Liver (tissue), 9 donors: ENCODE data around the gene AIG1. TPM values are rescaled to one million over a fixed set of nuclear protein-coding genes. Genes with fewer than 3 reads are reported as not detected.

Source experiments
- DNase-seq: peaks from one replicate; pipeline ENCODE4 v3.0.0-alpha.2; 2017; ENCODE audit warnings: low spot score
- H3K27ac ChIP-seq, 2 donors: one replicate each; pipeline ENCODE4 v1.7.0; 2013; ENCODE audit warnings: inconsistent platforms in 2 of 2, low read length in 2 of 2, control low read depth in 1 of 2, low read depth in 1 of 2, mild to moderate bottlenecking in 1 of 2
- H3K27me3 ChIP-seq, 4 donors: one replicate each; pipeline versions ENCODE4 v1.6.1 to v1.7.0; 2013; ENCODE audit warnings: low read length in 3 of 4, inconsistent platforms in 1 of 4, mild to moderate bottlenecking in 1 of 4, moderate library complexity in 1 of 4; ENCODE audit not compliant: control insufficient read depth in 4 of 4, insufficient read depth in 4 of 4
- H3K36me3 ChIP-seq, 4 donors: one replicate each; pipeline versions ENCODE4 v1.6.1 to v1.7.0; 2013; ENCODE audit warnings: low read length in 3 of 4, mild to moderate bottlenecking in 3 of 4, low read depth in 1 of 4, moderate library complexity in 1 of 4; ENCODE audit not compliant: control insufficient read depth in 4 of 4, insufficient read depth in 3 of 4
- H3K4me1 ChIP-seq, 4 donors: one replicate each; pipeline versions ENCODE4 v1.6.1 to v1.7.0; 2013; ENCODE audit warnings: low read length in 3 of 4, mild to moderate bottlenecking in 3 of 4, moderate library complexity in 1 of 4; ENCODE audit not compliant: control insufficient read depth in 4 of 4, insufficient read depth in 4 of 4
- H3K4me3 ChIP-seq, 3 donors: one replicate each; pipeline versions ENCODE4 v1.6.1 to v1.7.0; 2013; ENCODE audit warnings: low read length in 3 of 3, control low read depth in 1 of 3, low read depth in 1 of 3, mild to moderate bottlenecking in 1 of 3
- H3K9ac ChIP-seq, 2 donors: one replicate each; pipeline ENCODE4 v1.7.0; 2013; ENCODE audit warnings: low read length in 2 of 2, mild to moderate bottlenecking in 2 of 2, moderate library complexity in 2 of 2, control low read depth in 1 of 2, low read depth in 1 of 2
- H3K9me3 ChIP-seq, 4 donors: one replicate each; pipeline versions ENCODE4 v1.6.1 to v1.7.0; 2013; ENCODE audit warnings: low read length in 3 of 4; ENCODE audit not compliant: control insufficient read depth in 4 of 4
- EGR1 ChIP-seq, 2 donors: IDR thresholded peaks; 2 replicates each; pipeline ENCODE4 v1.6.1; 2016 to 2018; ENCODE audit warnings: antibody characterized with exemption in 2 of 2, low read depth in 2 of 2
- FOXA2 ChIP-seq: IDR thresholded peaks from 2 replicates; pipeline ENCODE4 v1.6.1; 2016; ENCODE audit warnings: antibody characterized with exemption
- GABPA ChIP-seq, 2 donors: IDR thresholded peaks in 1 of 2; conservative IDR thresholded peaks in 1 of 2; 2 replicates each; pipeline ENCODE4 v1.6.1; 2016; ENCODE audit warnings: antibody characterized with exemption in 2 of 2, mild to moderate bottlenecking in 1 of 2, moderate library complexity in 1 of 2
- JUND ChIP-seq, 2 donors: IDR thresholded peaks; 2 replicates each; pipeline ENCODE4 v1.6.1; 2016; ENCODE audit warnings: antibody characterized with exemption in 2 of 2
- NR2F2 ChIP-seq: IDR thresholded peaks from 2 replicates; pipeline ENCODE4 v1.6.1; 2016; ENCODE audit warnings: antibody characterized with exemption
- RAD21 ChIP-seq, 2 donors: IDR thresholded peaks; 2 replicates each; pipeline ENCODE4 v1.6.1; 2016; ENCODE audit warnings: antibody characterized with exemption in 2 of 2, mild to moderate bottlenecking in 2 of 2
- RXRA ChIP-seq, 2 donors: IDR thresholded peaks; 2 replicates each; pipeline ENCODE4 v1.6.1; 2017 to 2018; ENCODE audit warnings: antibody characterized with exemption in 2 of 2, mild to moderate bottlenecking in 1 of 2
- SP1 ChIP-seq: IDR thresholded peaks from 2 replicates; pipeline ENCODE4 v1.6.1; 2018; ENCODE audit warnings: antibody characterized with exemption, mild to moderate bottlenecking
- TAF1 ChIP-seq: conservative IDR thresholded peaks from 2 replicates; pipeline ENCODE4 v1.6.1; 2016; ENCODE audit warnings: antibody characterized with exemption, mild to moderate bottlenecking
- YY1 ChIP-seq: IDR thresholded peaks from 2 replicates; pipeline ENCODE4 v1.6.1; 2016; ENCODE audit warnings: antibody characterized with exemption, mild to moderate bottlenecking
- WGBS: extraction: QIAGEN DNeasy Blood & Tissue Kit; methylation state at CpG from one replicate; pipeline ENCODE4 v1.1.7; 2013; 5-methylcytosine and 5-hydroxymethylcytosine counted together
- polyA plus RNA-seq, 2 donors: library from polyadenylated mRNA; stranded (reverse) in 1 of 2; unstranded in 1 of 2; fragments of 200-250 nt in 1 of 2; fragments of >200 nt in 1 of 2; fragmentation: Nextera tagmentation in 1 of 2; extraction: Ambion mirVana in 1 of 2; gene quantifications; one replicate each; pipeline versions ENCODE4 v1.2.1 to v1.2.3, GENCODE V29; 2013 to 2015
- total RNA-seq, 2 donors: library from RNA; depleted of rRNA; stranded (reverse); fragments of >200 nt; gene quantifications; one replicate each; pipeline ENCODE4 v1.2.3, GENCODE V29; 2014
- TF ChIP-seq, protein P1 (sequence below): IDR thresholded peaks from 2 replicates; pipeline ENCODE4 v1.6.1; 2016; ENCODE audit warnings: antibody characterized with exemption
- TF ChIP-seq, protein P2 (sequence below): IDR thresholded peaks from 2 replicates; pipeline ENCODE4 v1.6.1; 2016; ENCODE audit warnings: antibody characterized with exemption, mild to moderate bottlenecking
- TF ChIP-seq, protein P3 (sequence below): fragments of 150-350 bp; IDR thresholded peaks from 2 replicates; pipeline ENCODE4 v1.5.1; 2017; ENCODE audit warnings: improper control_type of control experiment, low read depth, low read length; ENCODE audit not compliant: missing input control
- TF ChIP-seq, protein P4 (sequence below): IDR thresholded peaks from 2 replicates; pipeline ENCODE4 v1.6.1; 2016; ENCODE audit warnings: antibody characterized with exemption
- TF ChIP-seq, protein P5 (sequence below): IDR thresholded peaks from 2 replicates; pipeline ENCODE4 v1.6.1; 2016; ENCODE audit warnings: antibody characterized with exemption
- donor health status: healthy.
- donor health status: healthy.
- donor health status: healthy.
- donor health status: healthy.
- donor health status: healthy.

The AIG1 gene
- total and polyA plus RNA-seq, 4 donors: 74.8 to 169 (median 121) TPM

DNA sequence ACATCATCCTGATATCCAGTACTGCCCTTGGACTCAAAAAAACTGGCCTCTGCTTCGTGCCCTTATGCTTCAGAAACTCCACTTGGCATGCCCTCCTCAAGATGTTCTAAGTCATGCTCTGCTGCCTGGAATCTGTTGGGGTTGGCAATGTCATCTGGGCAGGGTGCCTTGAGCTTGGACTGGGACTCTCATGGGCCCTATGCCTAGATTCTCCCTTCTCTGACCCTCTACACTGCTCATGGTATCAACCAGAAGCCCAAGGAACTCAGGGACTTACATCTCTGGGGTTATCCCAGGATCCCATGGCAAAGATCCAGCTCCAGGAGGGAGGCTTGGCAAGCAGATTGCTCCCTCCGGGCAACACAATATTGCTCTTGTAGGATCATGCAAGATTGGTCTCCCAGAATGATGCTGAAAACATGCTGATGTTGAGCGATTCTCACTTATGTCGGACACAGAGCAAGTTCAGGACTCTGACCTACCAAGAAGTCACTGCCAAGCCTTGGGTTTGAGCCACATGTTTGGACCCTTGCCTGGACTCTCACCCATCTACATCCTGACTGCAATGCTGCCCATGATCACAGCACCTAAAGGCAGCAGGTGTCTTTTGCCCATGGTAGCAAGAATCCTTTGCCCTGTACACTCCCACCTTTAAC is 301.0 kb downstream of the AIG1 start:
- no peak for DNase-seq
- Histone ChIP-seq H3K36me3 (no peaks in the 10 kb centered on the region), H3K4me3 (no peak overlapping the region), H3K4me1 (peaks cover 0 to 4% (median 0%) of the 10 kb centered on the region in 4 donors), H3K9ac (no peak overlapping the region), H3K27ac (no peak overlapping the region), H3K9me3 (no peaks in the 10 kb centered on the region), H3K27me3 (no peaks in the 10 kb centered on the region)
- 75% methylated on average over 4 of the region's 4 CpGs for WGBS
- TF ChIP-seq, protein P1, sequence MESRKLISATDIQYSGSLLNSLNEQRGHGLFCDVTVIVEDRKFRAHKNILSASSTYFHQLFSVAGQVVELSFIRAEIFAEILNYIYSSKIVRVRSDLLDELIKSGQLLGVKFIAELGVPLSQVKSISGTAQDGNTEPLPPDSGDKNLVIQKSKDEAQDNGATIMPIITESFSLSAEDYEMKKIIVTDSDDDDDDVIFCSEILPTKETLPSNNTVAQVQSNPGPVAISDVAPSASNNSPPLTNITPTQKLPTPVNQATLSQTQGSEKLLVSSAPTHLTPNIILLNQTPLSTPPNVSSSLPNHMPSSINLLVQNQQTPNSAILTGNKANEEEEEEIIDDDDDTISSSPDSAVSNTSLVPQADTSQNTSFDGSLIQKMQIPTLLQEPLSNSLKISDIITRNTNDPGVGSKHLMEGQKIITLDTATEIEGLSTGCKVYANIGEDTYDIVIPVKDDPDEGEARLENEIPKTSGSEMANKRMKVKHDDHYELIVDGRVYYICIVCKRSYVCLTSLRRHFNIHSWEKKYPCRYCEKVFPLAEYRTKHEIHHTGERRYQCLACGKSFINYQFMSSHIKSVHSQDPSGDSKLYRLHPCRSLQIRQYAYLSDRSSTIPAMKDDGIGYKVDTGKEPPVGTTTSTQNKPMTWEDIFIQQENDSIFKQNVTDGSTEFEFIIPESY: no peak
- TF ChIP-seq RXRA (IDR thresholded peaks at IDR 0.05) (no peak), YY1 (no peak), GABPA (IDR thresholded peaks at IDR 0.05 in 1 of 2, conservative IDR thresholded peaks at IDR 0.05 in 1 of 2) (no peak)

DNA sequence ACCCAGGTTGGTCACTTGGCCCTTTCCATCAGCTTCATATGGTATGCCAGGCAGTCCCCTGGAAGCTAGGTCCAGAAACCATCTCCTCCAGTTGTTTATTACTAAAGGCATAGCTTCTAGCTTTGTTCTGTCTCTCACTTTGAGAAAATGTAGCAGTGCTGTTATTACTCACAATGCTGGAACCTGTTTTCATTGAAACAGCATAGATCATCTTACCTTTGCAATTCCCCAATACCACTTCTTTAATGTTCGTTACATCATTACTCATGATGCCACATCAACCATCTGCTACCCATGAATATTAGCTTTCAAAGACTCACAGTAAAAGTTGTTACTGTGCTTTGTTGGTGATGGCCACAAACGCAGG is 301.5 kb downstream of the AIG1 start:
- Histone ChIP-seq H3K9me3 (no peaks in the 10 kb centered on the region), H3K36me3 (no peaks in the 10 kb centered on the region), H3K27me3 (no peaks in the 10 kb centered on the region), H3K4me1 (no peaks in the 10 kb centered on the region), H3K4me3 (no peak overlapping the region), H3K9ac (no peak overlapping the region), H3K27ac (no peak overlapping the region)
- WGBS: 82% methylated on average over 2 of the region's 2 CpGs
- no peak for TF ChIP-seq NR2F2
- no peak for TF ChIP-seq JUND (IDR thresholded peaks at IDR 0.05)
- TF ChIP-seq, protein P2, sequence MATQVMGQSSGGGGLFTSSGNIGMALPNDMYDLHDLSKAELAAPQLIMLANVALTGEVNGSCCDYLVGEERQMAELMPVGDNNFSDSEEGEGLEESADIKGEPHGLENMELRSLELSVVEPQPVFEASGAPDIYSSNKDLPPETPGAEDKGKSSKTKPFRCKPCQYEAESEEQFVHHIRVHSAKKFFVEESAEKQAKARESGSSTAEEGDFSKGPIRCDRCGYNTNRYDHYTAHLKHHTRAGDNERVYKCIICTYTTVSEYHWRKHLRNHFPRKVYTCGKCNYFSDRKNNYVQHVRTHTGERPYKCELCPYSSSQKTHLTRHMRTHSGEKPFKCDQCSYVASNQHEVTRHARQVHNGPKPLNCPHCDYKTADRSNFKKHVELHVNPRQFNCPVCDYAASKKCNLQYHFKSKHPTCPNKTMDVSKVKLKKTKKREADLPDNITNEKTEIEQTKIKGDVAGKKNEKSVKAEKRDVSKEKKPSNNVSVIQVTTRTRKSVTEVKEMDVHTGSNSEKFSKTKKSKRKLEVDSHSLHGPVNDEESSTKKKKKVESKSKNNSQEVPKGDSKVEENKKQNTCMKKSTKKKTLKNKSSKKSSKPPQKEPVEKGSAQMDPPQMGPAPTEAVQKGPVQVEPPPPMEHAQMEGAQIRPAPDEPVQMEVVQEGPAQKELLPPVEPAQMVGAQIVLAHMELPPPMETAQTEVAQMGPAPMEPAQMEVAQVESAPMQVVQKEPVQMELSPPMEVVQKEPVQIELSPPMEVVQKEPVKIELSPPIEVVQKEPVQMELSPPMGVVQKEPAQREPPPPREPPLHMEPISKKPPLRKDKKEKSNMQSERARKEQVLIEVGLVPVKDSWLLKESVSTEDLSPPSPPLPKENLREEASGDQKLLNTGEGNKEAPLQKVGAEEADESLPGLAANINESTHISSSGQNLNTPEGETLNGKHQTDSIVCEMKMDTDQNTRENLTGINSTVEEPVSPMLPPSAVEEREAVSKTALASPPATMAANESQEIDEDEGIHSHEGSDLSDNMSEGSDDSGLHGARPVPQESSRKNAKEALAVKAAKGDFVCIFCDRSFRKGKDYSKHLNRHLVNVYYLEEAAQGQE: no peak
- TF ChIP-seq SP1: no peak
- no peak for TF ChIP-seq FOXA2
- TF ChIP-seq, protein P3, sequence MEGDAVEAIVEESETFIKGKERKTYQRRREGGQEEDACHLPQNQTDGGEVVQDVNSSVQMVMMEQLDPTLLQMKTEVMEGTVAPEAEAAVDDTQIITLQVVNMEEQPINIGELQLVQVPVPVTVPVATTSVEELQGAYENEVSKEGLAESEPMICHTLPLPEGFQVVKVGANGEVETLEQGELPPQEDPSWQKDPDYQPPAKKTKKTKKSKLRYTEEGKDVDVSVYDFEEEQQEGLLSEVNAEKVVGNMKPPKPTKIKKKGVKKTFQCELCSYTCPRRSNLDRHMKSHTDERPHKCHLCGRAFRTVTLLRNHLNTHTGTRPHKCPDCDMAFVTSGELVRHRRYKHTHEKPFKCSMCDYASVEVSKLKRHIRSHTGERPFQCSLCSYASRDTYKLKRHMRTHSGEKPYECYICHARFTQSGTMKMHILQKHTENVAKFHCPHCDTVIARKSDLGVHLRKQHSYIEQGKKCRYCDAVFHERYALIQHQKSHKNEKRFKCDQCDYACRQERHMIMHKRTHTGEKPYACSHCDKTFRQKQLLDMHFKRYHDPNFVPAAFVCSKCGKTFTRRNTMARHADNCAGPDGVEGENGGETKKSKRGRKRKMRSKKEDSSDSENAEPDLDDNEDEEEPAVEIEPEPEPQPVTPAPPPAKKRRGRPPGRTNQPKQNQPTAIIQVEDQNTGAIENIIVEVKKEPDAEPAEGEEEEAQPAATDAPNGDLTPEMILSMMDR: no peak
- TF ChIP-seq TAF1: no peak
- TF ChIP-seq, protein P4, sequence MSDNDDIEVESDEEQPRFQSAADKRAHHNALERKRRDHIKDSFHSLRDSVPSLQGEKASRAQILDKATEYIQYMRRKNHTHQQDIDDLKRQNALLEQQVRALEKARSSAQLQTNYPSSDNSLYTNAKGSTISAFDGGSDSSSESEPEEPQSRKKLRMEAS: no peak
- TF ChIP-seq RAD21 (IDR thresholded peaks at IDR 0.05): no peak
- TF ChIP-seq, protein P5, sequence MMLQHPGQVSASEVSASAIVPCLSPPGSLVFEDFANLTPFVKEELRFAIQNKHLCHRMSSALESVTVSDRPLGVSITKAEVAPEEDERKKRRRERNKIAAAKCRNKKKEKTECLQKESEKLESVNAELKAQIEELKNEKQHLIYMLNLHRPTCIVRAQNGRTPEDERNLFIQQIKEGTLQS: no peak
- no peak for TF ChIP-seq RXRA (IDR thresholded peaks at IDR 0.05)
- TF ChIP-seq EGR1 (IDR thresholded peaks at IDR 0.05; ENCODE audit: low read depth in 2 of 2): no peak
- no peak for DNase-seq
